Stimulated activated naive CD8-positive, alpha-beta T cell treated with anti-CD3 and anti-CD28 coated beads, Interleukin-15, amount 100 ng/mL, for 72 hours (primary cell): ENCODE results near the gene ACOT7.

Experiments used
- ATAC-seq: fragments of 150-1000 bp; cut with Tn5 transposase; 2 replicates; pipeline ENCODE4 v1.10.0; 2021; ENCODE audit warnings: mild to moderate bottlenecking, moderate library complexity
- DNase-seq, 2 donors: peaks; one replicate each; pipeline ENCODE4 v3.0.0; 2021 to 2022
- H3K27ac Mint-ChIP-seq, 2 donors: one replicate each; pipeline ENCODE4 v1.8.0; 2022; ENCODE audit warnings: mild to moderate bottlenecking in 2 of 2, mixed read lengths in 2 of 2, moderate library complexity in 2 of 2
- H3K27me3 Mint-ChIP-seq: one replicate; pipeline ENCODE4 v1.8.0; 2022; ENCODE audit warnings: mixed read lengths
- H3K4me1 Mint-ChIP-seq: one replicate; pipeline ENCODE4 v1.8.0; 2022; ENCODE audit warnings: mild to moderate bottlenecking, mixed read lengths
- H3K4me3 Mint-ChIP-seq, 2 donors: one replicate each; pipeline ENCODE4 v1.8.0; 2022; ENCODE audit warnings: mild to moderate bottlenecking in 2 of 2, mixed read lengths in 2 of 2, moderate library complexity in 1 of 2
- H3K9me3 Mint-ChIP-seq, 2 donors: one replicate each; pipeline ENCODE4 v1.8.0; 2022; ENCODE audit warnings: mixed read lengths in 2 of 2

ACOT7 gene

GRCh38 chr1:6426972-6427350 lies 33.4 kb upstream of the ACOT7 start:
- Mint-ChIP-seq H3K27ac (peak overlapping the region in 1 of 2 donors; percentile 42), H3K4me1 (peaks cover 19% of the 10 kb centered on the region), H3K9me3 (no peaks in the 10 kb centered on the region), H3K4me3 (no peak overlapping the region), H3K27me3 (peaks cover 81% of the 10 kb centered on the region)
- ATAC-seq (no peak), DNase-seq (no peak)

DNA sequence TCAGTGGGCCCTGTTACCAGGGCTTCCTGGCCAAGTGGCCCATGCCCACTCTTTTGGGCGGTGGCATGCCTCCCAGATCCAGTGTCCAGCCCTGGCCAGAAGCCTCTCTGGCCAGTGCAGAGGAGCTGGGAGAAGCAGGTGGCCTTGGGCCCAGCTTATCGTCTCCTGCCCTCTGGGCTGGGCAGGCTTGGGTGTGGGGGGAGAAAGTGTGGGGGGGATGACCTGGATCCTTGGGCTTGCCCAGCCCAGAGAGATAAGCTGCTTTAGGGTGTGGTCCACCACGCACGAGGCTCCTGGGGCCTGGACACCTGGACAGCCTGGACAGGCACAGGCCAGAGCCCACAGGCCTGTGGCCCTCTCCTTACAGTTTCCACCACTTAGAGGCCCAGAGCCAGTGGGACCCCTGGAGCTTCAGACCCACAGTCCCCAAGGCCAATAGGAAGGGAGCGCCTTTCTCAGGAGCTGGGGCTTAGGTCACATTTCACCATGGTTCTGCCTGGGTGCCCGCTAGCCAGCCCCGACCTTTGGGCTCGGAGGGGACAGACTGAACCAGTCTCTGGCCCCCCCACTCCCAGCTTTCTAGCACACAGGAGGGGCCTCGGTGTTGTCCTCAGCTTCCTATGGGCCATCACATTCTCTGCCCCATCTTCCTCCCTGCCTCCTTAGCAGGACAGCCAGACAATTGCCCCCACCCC lies 32.9 kb upstream of the ACOT7 start:
- Mint-ChIP-seq H3K27ac (no peak overlapping the region), H3K4me1 (peaks cover 19% of the 10 kb centered on the region), H3K4me3 (no peak overlapping the region), H3K9me3 (no peaks in the 10 kb centered on the region), H3K27me3 (peaks cover 86% of the 10 kb centered on the region)
- ATAC-seq (no peak), DNase-seq (no peak)

GRCh38 chr1:6425658-6426057 lies 32.1 kb upstream of the ACOT7 start:
- H3K4me1 Mint-ChIP-seq: peaks cover 19% of the 10 kb centered on the region
- no peak for ATAC-seq
- H3K9me3 Mint-ChIP-seq: no peaks in the 10 kb centered on the region
- no peak overlapping the region for H3K27ac Mint-ChIP-seq
- no peak overlapping the region for H3K4me3 Mint-ChIP-seq
- H3K27me3 Mint-ChIP-seq: peaks cover 90% of the 10 kb centered on the region
- no peak for DNase-seq

DNA sequence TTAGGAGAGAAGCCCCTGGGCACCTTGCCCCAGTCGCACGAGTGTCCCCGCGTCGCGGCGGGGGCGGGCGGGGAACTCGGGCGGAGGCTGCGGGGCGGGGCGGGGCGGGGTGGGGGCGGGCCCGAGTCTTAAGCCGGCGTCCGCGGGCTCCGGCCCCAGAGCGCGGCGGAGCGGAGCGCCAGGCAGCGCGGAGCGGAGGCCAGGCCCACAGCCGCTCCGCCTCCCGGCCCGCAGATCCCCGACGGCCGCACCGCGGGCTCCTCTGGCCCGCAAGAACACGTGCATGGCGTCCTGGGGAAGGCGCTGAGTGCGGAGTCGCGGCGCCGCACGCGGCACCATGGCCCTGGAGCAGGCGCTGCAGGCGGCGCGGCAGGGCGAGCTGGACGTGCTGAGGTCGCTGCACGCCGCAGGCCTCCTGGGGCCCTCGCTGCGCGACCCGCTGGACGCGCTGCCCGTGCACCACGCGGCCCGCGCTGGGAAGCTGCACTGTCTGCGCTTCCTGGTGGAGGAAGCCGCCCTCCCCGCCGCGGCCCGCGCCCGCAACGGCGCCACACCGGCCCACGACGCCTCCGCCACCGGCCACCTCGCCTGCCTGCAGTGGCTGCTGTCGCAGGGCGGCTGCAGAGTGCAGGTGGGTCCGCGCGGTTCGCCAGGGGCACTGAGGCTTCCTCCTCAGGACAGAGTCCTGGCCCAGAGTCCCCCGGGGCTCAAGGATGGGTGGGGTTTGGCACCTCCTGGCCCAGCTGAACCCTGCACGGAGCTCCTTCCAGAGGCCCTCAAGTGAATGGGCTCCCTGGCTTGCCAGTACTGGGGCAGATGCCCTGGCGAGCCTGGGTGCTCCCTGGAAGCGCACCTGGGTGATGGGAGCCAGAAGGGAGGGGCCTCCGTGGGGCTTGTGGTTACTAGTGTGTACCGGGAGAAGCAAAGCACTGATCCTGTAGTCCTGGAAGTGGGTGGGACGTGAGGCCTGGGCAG lies 31.3 kb upstream of the ACOT7 start, which contains the start of gene ESPN:
Gene ESPN (plus strand): TSS at position 158 of the 975 bp plus-strand sequence. CDS start 180 bp downstream, at position 338.
- Mint-ChIP-seq H3K27ac (no peak within 1 kb of the TSS), H3K27me3 (peaks cover 90% of the 10 kb centered on the region), H3K4me3 (peak within 1 kb of the TSS; percentile 46 to 79), H3K4me1 (peaks cover 25% of the 10 kb centered on the region), H3K9me3 (no peaks in the 10 kb centered on the region)
- ATAC-seq (peak; percentile 8), DNase-seq (no peak)

- DNase-seq: no peak
These were observed 30.5 kb upstream of the ACOT7 start for GRCh38 chr1:6424000-6424565.

GRCh38 chr1:6423321-6423999 lies 29.9 kb upstream of the ACOT7 start:
- peak; percentile 76 for ATAC-seq
- DNase-seq: peak; percentile 70 to 74
- peaks cover 28% of the 10 kb centered on the region for H3K4me1 Mint-ChIP-seq
- H3K27me3 Mint-ChIP-seq: peaks cover 95% of the 10 kb centered on the region
- H3K9me3 Mint-ChIP-seq: no peaks in the 10 kb centered on the region
- H3K27ac Mint-ChIP-seq: no peak overlapping the region
- H3K4me3 Mint-ChIP-seq: peak overlapping the region; percentile 46 to 79

More at GRCh38 chr1:6424000-6424565, 30.5 kb upstream of the ACOT7 start:
- H3K27me3 Mint-ChIP-seq: peaks cover 92% of the 10 kb centered on the region
- H3K9me3 Mint-ChIP-seq: no peaks in the 10 kb centered on the region
- peak; percentile 13 for ATAC-seq
- peaks cover 28% of the 10 kb centered on the region for H3K4me1 Mint-ChIP-seq
- H3K4me3 Mint-ChIP-seq: peak overlapping the region; percentile 46 to 79
- H3K27ac Mint-ChIP-seq: no peak overlapping the region

GRCh38 chr1:6421266-6421665 lies 27.7 kb upstream of the ACOT7 start:
- DNase-seq (no peak), ATAC-seq (no peak)
- peaks cover 28% of the 10 kb centered on the region for H3K4me1 Mint-ChIP-seq
- no peaks in the 10 kb centered on the region for H3K9me3 Mint-ChIP-seq
- peaks cover 97% of the 10 kb centered on the region for H3K27me3 Mint-ChIP-seq
- no peak overlapping the region for H3K4me3 Mint-ChIP-seq
- no peak overlapping the region for H3K27ac Mint-ChIP-seq

GRCh38 chr1:6420454-6421042 lies 27.0 kb upstream of the ACOT7 start:
- Mint-ChIP-seq H3K27me3 (peaks cover 98% of the 10 kb centered on the region), H3K4me3 (no peak overlapping the region), H3K4me1 (peaks cover 34% of the 10 kb centered on the region), H3K27ac (no peak overlapping the region), H3K9me3 (no peaks in the 10 kb centered on the region)
- no peak for ATAC-seq
- no peak for DNase-seq

DNA sequence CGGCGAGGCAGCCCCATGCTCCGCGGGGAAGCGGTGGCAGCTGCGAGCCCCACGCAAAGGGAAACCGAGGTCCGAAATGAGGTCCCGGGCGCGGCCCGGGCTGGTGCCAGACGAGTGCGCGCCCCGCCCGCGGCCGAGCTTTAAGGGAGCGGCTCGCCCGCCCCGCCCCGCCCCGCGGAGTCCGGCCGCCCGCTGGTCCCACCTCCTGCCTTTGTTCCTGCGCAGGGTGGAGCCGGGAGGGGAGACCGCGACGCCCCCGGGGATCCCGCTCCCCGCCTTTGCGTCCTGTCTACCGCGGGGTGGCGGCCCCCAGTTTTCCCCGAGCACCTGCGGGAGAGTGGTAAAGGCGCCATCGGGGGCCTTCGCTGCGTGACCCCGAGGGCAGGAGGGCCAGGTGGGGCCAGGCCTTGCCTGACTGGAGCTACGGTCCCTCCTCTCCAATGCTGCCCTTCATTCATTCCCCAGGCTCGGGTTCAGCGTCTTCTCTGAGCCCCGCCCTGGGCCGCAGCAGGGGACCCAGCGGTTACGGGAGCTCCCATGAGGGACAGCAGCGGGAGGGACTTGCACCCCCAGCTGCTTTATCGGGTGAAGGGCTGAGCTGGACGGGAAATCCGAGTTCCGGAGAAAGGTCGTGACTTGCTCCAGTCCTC lies 26.4 kb upstream of the ACOT7 start, which contains the start of gene HES2:
Gene HES2 (minus strand): TSS at position 116 of the 650 bp plus-strand sequence. CDS start 99 bp downstream, at position 17.
- ATAC-seq (peak; percentile 8), DNase-seq (no peak)
- H3K9me3 Mint-ChIP-seq: no peaks in the 10 kb centered on the region
- peaks cover 98% of the 10 kb centered on the region for H3K27me3 Mint-ChIP-seq
- H3K27ac Mint-ChIP-seq: no peak within 1 kb of the TSS
- peaks cover 40% of the 10 kb centered on the region for H3K4me1 Mint-ChIP-seq
- peak within 1 kb of the TSS; percentile 37 to 70 for H3K4me3 Mint-ChIP-seq

- Mint-ChIP-seq H3K4me3 (peak overlapping the region; percentile 31 to 37), H3K9me3 (no peaks in the 10 kb centered on the region), H3K27ac (no peak overlapping the region), H3K4me1 (peaks cover 43% of the 10 kb centered on the region), H3K27me3 (peaks cover 100% of the 10 kb centered on the region)
- DNase-seq (no peak), ATAC-seq (peak; percentile 16)
These were observed 25.8 kb upstream of the ACOT7 start for GRCh38 chr1:6419397-6419803.

GRCh38 chr1:6418668-6419396 lies 25.3 kb upstream of the ACOT7 start:
- H3K9me3 Mint-ChIP-seq: no peaks in the 10 kb centered on the region
- DNase-seq: no peak
- no peak overlapping the region for H3K27ac Mint-ChIP-seq
- H3K27me3 Mint-ChIP-seq: peaks cover 100% of the 10 kb centered on the region
- peak overlapping the region in 1 of 2 donors; percentile 31 for H3K4me3 Mint-ChIP-seq
- H3K4me1 Mint-ChIP-seq: peaks cover 42% of the 10 kb centered on the region
- ATAC-seq: no peak

DNA sequence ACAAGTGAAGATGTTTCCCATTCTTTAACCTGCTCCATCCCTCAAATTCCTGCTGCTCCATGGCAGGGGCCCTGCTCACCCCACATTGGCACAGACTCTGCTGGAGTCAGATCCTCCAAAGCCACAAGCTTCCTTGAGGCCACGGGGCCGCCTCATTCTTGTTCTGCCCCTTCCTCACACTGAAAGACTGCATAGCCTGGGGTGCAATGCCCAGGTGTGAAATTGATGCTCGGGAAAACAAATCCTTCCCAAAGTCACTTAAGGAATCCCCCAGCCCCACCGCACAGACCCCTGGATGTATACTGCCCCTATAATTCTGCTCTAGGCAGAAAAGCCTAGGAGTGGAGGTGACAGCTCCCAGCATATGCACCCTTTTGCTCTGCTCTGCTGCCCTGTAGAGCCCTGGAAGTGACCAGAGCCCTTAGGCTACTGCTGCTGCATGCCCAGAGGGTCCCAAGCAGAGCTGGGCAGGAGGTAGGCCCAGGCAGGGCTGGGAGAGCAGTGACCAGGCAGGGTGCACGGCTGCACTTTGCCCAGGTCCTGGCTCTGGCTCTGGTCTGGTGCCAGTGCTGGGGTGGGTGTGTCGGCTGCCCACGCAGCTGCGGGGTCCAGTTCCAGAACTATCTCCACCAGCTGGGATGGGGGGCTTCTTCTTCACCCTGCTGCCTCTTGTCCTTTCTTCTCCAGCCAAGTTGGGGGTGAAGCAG lies 24.5 kb upstream of the ACOT7 start:
- Mint-ChIP-seq H3K4me3 (no peak overlapping the region), H3K27ac (no peak overlapping the region), H3K27me3 (peaks cover 100% of the 10 kb centered on the region), H3K9me3 (no peaks in the 10 kb centered on the region), H3K4me1 (peaks cover 35% of the 10 kb centered on the region)
- DNase-seq (no peak), ATAC-seq (no peak)

- DNase-seq: no peak
- no peak overlapping the region for H3K4me3 Mint-ChIP-seq
- H3K9me3 Mint-ChIP-seq: no peaks in the 10 kb centered on the region
- peaks cover 30% of the 10 kb centered on the region for H3K4me1 Mint-ChIP-seq
- H3K27ac Mint-ChIP-seq: no peak overlapping the region
- H3K27me3 Mint-ChIP-seq: peaks cover 95% of the 10 kb centered on the region
- ATAC-seq: no peak
These were observed 23.3 kb upstream of the ACOT7 start for GRCh38 chr1:6416906-6417305.
